Activated CD4-positive, alpha-beta T cell treated with anti-CD3 and anti-CD28 coated beads, Interleukin-2, amount 50 U/mL, for 4 hours (primary cell): Measurements from ENCODE around the gene HSBP1L1.

ENCODE experiments used
- DNase-seq, 2 experiments: peaks; one replicate each; pipeline ENCODE4 v3.0.0-alpha.2; 2020

The HSBP1L1 gene

DNA sequence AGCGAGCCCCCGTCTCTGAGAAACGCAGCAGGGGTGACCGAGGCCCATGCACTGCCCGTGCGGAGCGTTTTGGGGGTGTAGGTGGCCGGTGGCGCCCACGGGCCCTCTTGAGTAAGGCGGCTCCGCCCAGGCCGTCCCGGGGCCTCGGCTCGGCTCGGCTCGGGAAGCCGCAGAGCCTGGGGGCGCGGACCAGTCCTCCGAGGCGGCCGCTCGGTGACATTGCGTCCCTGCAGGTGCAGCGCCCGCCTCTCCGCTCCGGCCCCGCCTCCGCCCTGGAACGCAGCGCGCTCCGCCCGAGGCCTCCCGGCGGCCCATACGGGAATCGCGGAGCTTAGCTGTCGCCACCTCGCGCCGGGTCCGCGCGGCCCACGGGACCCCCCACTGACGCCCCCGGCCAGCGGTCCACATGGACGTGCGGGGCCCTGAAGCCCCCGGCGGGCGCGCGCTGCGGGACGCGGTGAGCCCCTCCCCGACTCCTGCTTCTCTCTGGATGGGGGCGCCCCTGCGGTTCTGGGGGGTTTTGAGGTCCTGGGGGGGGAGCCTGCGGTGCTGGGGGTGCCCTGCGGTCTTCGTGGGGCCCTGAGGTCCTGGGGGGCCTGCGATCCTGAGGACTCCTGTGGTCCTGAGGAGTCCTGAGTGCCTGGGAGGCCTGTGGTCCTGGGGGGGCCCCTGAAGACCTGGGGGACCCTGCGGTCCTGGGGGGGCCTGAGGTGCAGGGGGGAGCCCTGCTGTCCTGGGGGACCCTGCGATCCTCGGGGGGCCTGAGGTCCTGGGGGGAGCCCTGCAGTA lies at the start of gene HSBP1L1:
TSS of gene HSBP1L1 (plus strand) at position 314 of the 789 bp plus-strand sequence. CDS start at position 407, 93 bp downstream.
- peak; percentile 48 to 52 for DNase-seq

- no peak for DNase-seq
Measured at GRCh38 chr18:79915161-79916127, 49.0 kb upstream of the HSBP1L1 start.

GRCh38 chr18:79916128-79916494 lies 48.3 kb upstream of the HSBP1L1 start:
- no peak for DNase-seq

DNA sequence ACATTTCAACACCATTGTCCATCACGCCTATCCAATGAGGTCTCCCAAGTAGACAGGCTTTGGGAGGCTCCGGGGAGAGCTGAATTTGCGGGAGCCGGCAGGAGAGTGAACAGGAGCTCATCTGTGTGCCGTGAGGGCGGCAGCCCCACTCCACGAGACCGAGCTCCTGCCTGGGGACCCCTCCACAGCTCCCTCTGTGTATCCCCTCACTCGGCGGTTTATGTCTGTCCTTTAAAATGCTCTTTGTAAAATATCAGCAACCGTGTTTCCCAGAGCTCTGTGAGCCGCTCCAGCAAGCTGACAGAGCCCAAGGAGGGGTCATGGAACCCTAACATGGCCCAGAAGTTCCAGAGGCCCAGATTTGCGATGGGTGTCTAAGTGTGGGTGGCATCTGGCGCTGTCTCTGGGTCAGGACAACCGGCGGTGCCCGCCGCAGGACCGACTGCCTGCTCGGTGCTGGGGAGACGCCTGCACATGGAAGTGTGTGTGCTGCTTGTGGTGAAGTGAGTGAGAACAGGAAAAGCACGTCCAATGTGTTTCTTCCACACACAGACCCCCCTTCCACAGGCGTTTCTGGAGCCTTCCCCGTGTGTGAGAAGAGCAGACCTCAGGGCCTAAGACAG lies 47.8 kb upstream of the HSBP1L1 start:
- DNase-seq: no peak

DNA sequence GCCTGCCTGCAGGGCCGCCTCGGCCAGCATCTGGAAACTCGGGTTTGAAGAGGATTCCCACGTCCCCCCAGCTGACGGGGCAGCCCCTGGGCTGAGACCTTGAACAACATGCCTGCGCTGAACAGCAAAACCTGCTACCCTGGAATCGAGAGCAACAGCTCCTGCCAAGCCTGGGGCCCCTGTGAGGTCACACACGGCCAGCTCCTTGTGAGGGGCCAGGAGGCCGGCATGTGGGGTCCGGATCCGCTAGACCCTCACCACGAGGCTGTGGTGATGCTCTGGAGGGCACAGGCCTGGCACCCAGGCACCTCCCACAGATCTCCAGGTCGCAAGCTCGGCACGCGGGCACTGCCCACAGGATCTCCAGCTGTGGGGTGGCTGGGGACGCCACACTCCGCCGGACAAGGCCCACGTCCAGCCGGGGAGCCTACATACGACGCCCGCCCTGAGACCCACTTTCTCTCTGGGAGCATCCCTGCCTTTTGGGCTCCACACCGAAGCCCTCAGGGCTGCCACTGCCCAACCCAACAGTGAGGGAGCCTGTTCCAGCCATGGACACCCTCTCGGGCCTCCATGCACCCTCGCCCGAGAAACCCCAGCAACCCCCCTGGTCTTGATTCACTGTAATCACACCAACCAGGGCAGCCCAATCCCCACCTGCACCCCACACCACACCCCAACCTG lies 47.1 kb upstream of the HSBP1L1 start:
- DNase-seq: no peak

DNA sequence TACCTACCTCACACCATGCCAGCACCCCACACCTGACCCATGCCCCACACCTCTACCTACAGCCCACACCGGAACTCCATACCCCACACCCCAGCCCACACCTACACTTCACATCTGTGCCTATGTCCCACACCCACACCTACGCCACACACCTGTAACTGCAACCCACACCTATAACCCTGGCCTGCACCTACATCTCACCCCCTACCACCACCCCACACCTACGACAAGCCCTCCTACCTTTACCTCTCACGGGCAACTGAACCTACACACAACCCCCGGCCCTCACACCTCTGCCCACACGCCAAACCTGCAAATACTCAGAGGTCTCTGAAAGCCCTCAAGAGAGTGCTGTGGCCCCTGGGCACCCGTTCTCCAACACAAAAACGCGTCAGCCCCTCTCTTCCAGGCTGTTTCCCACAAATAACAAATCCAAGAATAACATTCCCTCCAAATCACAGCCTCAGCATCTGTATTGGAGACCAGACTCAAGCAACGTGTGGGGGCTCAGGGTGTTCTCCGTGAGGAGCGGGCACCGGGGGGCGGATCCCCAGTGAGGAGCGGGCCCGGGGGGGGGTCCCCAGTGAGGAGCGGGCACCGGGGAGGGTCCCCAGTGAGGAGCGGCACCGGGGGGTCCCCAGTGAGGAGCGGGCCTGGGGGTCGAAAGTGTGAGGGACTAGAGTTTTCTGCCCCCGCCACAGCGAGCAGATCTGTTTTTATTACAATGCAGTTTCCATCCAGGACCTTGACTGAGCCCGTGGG lies 46.4 kb upstream of the HSBP1L1 start:
- DNase-seq: no peak

GRCh38 chr18:79918615-79919011 lies 45.8 kb upstream of the HSBP1L1 start:
- no peak for DNase-seq

GRCh38 chr18:79919089-79919488 lies 45.4 kb upstream of the HSBP1L1 start:
- DNase-seq: no peak

DNA sequence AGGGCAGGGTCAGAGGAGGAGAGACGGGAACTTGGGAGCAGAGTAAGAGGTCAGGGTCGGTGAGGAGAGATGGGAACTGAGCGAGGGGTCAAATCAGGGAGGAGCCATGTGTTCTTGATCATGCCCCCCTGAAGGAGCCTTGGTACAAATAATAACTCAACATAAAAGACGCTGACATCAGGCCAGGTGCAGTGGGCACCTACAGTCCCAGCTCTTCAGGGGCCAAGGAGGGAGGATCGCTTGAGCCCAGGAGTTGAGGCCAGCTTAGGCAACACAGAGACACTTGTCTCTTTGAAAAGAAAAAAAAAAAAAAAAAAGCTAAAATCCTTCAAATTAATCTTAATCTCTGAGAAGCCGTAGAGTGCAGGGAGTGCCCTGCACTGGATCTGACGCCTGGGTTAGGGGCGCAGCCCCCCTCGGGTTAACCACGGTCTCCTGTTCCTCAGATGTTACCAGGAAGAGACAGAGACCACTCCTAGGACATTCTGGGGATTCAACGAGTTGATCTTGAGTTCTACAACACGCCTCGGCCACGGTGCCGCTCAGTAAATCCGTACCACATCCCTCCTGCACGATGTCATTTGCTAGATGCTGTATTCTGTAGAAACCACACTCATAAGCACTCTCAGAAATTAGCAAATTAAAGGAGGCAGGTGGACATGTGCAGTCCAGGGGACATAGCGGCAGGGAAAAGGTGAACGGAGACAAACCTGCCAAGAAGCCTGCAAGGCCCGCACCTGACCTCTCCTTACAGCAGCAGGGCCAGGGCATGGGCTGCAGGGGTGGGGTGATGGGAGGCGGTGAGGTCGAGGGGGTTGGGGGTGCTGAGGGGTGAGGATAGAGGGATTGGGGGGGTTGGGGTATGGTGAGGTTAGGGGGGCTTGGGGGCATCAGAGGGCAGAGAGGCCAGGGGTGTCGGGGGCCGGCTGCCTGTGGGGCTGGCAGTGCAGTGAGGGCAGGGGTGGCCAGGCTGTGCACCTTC lies 42.2 kb upstream of the HSBP1L1 start:
- no peak for DNase-seq

- no peak for DNase-seq
Measured at GRCh38 chr18:79922971-79923411, 41.5 kb upstream of the HSBP1L1 start.

- DNase-seq: no peak
Measured at GRCh38 chr18:79923896-79924585, 40.4 kb upstream of the HSBP1L1 start.

DNA sequence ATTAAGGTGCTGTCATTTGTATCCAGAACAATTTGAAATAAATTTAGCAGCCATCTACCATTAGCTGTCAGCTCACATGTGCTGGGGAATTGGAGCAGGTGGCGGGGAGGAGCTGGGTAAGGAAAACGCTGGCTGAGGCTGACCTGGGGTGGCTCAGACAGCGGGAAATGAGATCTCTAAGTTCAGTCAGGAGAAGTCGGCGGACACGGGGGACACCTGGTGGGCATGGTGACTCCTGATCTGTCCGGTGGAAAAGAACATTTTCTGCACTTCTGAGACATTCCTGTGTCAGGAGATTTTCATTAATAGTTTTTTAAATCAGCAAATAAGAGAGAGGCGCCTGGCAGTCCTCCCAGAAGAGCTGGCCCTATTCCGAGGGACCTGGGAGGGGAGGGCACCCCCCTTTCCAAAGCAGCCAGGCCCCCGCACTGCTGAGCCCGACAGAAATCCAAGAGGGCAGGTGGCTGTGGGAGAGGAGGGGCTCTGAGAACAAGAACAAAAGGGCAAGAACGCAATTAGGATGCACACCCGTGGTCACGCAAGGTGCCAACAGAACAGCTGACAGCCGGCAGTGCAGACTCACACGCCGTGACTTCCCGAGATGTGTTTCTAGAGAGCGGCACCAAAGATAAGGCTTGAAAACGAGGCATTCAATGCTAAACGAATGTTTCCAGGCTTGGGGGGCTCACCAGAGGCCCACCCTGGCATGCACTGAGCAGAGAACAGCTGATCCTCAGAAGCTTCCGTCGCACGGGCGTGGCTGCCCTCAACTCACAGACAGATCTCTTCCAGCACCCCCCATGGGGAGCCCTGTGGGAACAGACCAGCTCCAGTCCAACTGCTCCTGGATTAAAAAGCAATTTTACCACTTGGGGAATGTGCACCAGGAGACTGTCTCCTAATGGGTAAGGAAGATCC lies 39.4 kb upstream of the HSBP1L1 start:
- no peak for DNase-seq

GRCh38 chr18:79926306-79926705 lies 38.1 kb upstream of the HSBP1L1 start:
- no peak for DNase-seq

DNA sequence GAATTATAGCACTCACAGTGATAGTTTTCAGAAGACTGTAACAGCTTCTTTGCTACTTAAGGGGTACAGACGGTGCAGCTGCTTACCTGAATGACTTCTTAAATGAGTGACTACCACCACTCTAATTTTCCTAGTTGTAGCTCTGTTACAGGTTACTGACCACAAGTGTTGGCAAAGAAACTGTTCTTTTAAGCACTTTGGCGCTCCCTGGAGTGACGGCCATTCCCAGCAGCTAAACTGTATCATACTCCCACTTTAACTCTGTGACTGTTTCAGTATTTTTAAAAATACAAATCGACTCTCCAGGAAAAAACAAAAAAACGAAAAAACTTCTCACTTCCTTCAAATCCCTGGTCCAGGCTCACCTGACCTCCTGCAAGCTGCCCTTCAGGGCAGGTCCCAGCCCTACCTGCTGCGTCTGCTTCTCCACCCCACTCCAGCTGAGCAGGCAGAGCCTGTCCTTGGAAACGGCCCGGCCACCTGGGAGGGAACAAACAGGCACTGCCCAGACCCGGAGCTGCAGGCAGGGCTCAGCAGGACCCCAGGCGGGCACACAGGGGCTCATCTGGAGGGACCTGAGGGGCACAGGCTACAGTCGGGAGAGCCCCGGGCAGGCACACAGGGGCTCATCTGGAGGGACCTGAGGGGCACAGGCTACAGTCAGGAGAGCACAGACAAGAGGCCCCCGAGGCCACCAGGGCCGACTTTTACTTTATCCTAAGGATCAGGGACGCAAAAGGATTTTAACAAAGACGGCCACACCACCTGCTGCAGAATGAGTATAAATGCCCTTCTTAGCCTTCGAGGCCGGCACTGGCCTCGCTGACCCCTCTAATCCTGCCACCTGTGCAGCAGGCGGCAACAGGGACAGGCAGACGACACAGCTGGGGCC lies 37.5 kb upstream of the HSBP1L1 start:
- DNase-seq: no peak

DNA sequence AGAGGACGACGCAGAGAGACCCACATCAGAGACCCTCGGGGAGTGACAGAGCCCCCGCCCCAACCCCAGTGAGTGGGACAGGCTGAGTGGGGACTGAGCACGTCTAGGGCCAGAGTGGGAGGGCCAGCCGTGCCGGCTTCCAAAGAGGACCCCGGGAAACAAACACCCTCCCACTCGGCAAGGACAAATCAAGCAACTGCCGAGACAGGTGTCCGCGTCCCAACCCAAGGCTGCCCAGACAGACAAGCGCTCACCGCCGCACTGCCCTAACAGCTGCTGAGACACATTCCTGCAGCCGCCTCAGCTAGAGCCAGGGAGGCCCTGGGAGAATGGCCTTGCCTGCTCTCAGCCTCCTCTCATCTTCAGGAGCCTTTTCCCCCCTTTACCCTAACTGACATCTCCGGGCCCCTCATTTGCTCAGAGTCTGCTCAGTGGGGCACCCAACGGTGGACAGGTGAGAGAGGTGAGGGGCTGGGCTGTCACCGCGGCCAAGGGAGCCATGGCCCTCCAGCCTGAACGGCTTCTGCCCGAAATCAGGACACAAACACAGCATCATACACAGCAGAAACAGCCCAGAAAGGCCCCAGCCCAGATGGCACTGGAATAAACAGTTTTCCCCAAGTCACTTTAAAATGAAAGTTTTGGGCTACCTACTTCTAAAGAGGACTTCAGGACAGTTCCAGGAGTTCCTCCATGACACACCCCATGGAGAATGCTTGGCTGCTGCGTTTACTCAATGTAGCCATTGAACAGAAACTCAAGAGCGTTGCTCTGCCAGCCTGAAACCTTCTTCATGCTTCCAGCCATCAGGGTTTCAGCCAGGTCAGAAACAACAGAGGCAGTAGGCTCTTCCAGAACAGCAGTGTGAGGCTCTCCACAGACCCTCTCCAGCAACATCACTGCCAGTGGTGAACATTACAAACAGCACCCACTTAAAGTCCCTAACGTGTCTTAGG lies 36.6 kb upstream of the HSBP1L1 start:
- no peak for DNase-seq

DNA sequence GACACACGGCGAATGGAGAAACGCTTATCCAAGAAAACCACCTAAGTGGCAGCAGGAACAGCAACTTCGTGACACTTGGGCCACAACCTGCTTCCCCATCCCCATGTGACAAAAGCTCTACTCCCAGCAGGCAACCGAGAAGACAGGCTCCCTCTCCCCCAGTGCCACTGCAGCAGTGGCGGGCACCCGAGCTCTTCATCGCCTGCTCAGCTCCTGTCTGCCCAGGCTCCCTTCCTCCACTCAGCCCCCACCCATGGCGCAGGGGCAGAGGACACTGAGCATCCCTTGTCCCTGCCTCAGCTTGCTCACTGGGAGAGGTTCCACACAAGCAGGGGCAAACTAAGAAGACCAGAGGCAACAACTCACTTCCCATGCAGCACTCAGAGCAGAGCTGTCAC lies 35.9 kb upstream of the HSBP1L1 start:
- DNase-seq: no peak
